Measurements from ENCODE around the gene CHIC2.

CHIC2 gene

GRCh38 chr4:53997898-53998297 is 66.5 kb downstream of the CHIC2 start:
- no peak for DNase-seq

- no peak for DNase-seq
Observed at GRCh38 chr4:53994382-53995102, 69.9 kb downstream of the CHIC2 start.

GRCh38 chr4:53992785-53993184 is 71.6 kb downstream of the CHIC2 start:
- no peak for DNase-seq

- DNase-seq: no peak
Observed at GRCh38 chr4:53991821-53992220, 72.6 kb downstream of the CHIC2 start.

- no peak for DNase-seq
Observed at GRCh38 chr4:53990641-53991040, 73.8 kb downstream of the CHIC2 start.

GRCh38 chr4:53987761-53988171 is 76.6 kb downstream of the CHIC2 start:
- no peak for DNase-seq

- DNase-seq: no peak
Observed at GRCh38 chr4:53986062-53986461, 78.3 kb downstream of the CHIC2 start.

GRCh38 chr4:53981567-53981966 is 82.8 kb downstream of the CHIC2 start:
- no peak for DNase-seq

GRCh38 chr4:53981066-53981465 is 83.3 kb downstream of the CHIC2 start:
- DNase-seq: no peak

GRCh38 chr4:53974561-53974960 is 89.8 kb downstream of the CHIC2 start:
- no peak for DNase-seq

- no peak for DNase-seq
Observed at GRCh38 chr4:53967986-53968385, 96.4 kb downstream of the CHIC2 start.

GRCh38 chr4:53963781-53964180 is 100.6 kb downstream of the CHIC2 start:
- no peak for DNase-seq

- no peak for DNase-seq
Observed at GRCh38 chr4:53963336-53963735, 101.1 kb downstream of the CHIC2 start.

- no peak for DNase-seq
Observed at GRCh38 chr4:53962516-53963225, 101.7 kb downstream of the CHIC2 start.

- no peak for DNase-seq
Observed at GRCh38 chr4:53961351-53961750, 103.1 kb downstream of the CHIC2 start.

GRCh38 chr4:53960843-53961242 is 103.6 kb downstream of the CHIC2 start:
- DNase-seq: no peak

Data from cerebellar nuclear complex (tissue), 1 donor.